SU-DHL-6 (cell line): ENCODE data around the gene ACVR2A.

ENCODE experiments used
- EZH2phosphoT487 ChIP-seq: fragments of 200-600 bp; sonication (generic), shearing (Covaris generic); conservative IDR thresholded peaks from 2 replicates; pipeline ENCODE4 v1.6.1; 2018; ENCODE audit warnings: mild to moderate bottlenecking, antibody characterized with exemption, low read length, moderate library complexity, mixed read lengths
- TF ChIP-seq, protein P1 (sequence below): fragments of 200-600 bp; sonication (generic); IDR thresholded peaks from one replicate; pipeline ENCODE4 v1.5.1; 2017; ENCODE audit warnings: antibody characterized with exemption, mild to moderate bottlenecking, low read length, moderate library complexity; ENCODE audit not compliant: insufficient read depth, poor library complexity, severe bottlenecking

- no peak for TF ChIP-seq EZH2phosphoT487
- TF ChIP-seq, protein P1, sequence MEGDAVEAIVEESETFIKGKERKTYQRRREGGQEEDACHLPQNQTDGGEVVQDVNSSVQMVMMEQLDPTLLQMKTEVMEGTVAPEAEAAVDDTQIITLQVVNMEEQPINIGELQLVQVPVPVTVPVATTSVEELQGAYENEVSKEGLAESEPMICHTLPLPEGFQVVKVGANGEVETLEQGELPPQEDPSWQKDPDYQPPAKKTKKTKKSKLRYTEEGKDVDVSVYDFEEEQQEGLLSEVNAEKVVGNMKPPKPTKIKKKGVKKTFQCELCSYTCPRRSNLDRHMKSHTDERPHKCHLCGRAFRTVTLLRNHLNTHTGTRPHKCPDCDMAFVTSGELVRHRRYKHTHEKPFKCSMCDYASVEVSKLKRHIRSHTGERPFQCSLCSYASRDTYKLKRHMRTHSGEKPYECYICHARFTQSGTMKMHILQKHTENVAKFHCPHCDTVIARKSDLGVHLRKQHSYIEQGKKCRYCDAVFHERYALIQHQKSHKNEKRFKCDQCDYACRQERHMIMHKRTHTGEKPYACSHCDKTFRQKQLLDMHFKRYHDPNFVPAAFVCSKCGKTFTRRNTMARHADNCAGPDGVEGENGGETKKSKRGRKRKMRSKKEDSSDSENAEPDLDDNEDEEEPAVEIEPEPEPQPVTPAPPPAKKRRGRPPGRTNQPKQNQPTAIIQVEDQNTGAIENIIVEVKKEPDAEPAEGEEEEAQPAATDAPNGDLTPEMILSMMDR = no peak
Measured at GRCh38 chr2:147923846-147924245, 79.0 kb downstream of the ACVR2A start.
